GM19240 (cell line): ENCODE data around the gene GOLGA8M.
"Not testable (repeated sequence)": the region's sequence is repeated elsewhere in the genome, so short reads cannot be mapped to it uniquely, and the experiment has no call there.

ENCODE experiments used
- DNase-seq: peaks from one replicate; pipeline ENCODE4 v3.0.0; 2011; ENCODE audit warnings: low spot score; ENCODE audit not compliant: insufficient read length

The GOLGA8M gene

GRCh38 chr15:28660750-28661149 lies 51.5 kb downstream of the GOLGA8M start:
- DNase-seq = not testable (repeated sequence)

GRCh38 chr15:28656018-28656360 lies 56.2 kb downstream of the GOLGA8M start:
- DNase-seq = not testable (repeated sequence)

- DNase-seq = not testable (repeated sequence)
Observed at GRCh38 chr15:28655329-28656017, 56.7 kb downstream of the GOLGA8M start.

GRCh38 chr15:28654194-28654593 lies 58.0 kb downstream of the GOLGA8M start:
- not testable (repeated sequence) for DNase-seq

- DNase-seq = not testable (repeated sequence)
Observed at GRCh38 chr15:28652538-28652937, 59.7 kb downstream of the GOLGA8M start.
